ENCODE measurements around the gene INPP4A.

INPP4A gene

GRCh38 chr2:98563394-98563793, 118.7 kb downstream of the INPP4A start (continued):
- no peak for TF ChIP-seq TCF4 (CRISPR knock-in tag; IDR thresholded peaks at IDR 0.05; ENCODE audit: borderline replicate concordance)
- TF ChIP-seq ZNF565 (CRISPR knock-in tag; conservative IDR thresholded peaks at IDR 0.05; ENCODE audit: low read depth): no peak
- no peak for TF ChIP-seq ISL1 (CRISPR knock-in tag; IDR thresholded peaks at IDR 0.05)
- TF ChIP-seq TOX (CRISPR knock-in tag; IDR thresholded peaks at IDR 0.05; ENCODE audit: borderline replicate concordance): no peak
- TF ChIP-seq SNAI2 (CRISPR knock-in tag; IDR thresholded peaks at IDR 0.05): no peak
- no peak for TF ChIP-seq GLIS3 (CRISPR knock-in tag; IDR thresholded peaks at IDR 0.05)
- TF ChIP-seq RARB (CRISPR knock-in tag; IDR thresholded peaks at IDR 0.05): no peak
- no peak for TF ChIP-seq OSR1 (CRISPR knock-in tag; IDR thresholded peaks at IDR 0.05)
- no peak for TF ChIP-seq ZFP3 (CRISPR knock-in tag; IDR thresholded peaks at IDR 0.05)
- no peak for TF ChIP-seq ZNF70 (CRISPR knock-in tag; IDR thresholded peaks at IDR 0.05)
- TF ChIP-seq ZFP30 (CRISPR knock-in tag; IDR thresholded peaks at IDR 0.05): no peak
- TF ChIP-seq ARNTL (CRISPR knock-in tag; IDR thresholded peaks at IDR 0.05; ENCODE audit: borderline replicate concordance, low read depth): no peak
- TF ChIP-seq ZC3H10 (CRISPR knock-in tag; IDR thresholded peaks at IDR 0.05): no peak

- ATAC-seq: no peak
- no peak for TF ChIP-seq PPARA (CRISPR knock-in tag; IDR thresholded peaks at IDR 0.05; ENCODE audit: borderline replicate concordance)
Observed at GRCh38 chr2:98564541-98565132, 120.0 kb downstream of the INPP4A start.

DNA sequence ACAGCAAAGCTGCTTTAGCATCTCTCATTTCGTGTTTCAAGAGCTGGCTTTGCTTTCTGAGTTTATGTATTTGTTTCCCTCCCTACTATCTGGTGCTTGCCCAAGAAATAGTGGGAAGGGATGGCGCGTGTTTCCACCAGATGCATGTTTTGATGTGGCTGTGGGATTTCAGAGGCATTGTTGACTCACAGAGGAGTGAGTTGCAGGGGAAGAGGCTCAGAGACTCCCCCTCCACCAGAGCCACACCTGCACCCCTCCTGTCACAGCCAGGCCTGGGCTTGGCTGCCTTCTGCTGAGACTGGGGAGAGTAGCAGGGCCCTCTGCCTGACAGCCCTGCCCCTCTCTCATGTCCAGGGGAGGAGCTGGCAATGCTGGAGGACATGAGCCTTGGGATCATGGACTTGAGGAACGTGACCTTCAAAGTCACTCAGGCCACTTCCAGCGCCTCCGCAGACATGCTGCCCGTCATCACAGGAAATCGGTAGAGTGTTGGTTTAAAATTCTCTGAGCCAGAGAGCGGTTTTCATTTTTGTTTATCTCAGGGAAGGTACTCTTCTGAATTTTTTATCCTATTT, 120.7 kb downstream of the INPP4A start:
- TF ChIP-seq OSR1 (CRISPR knock-in tag; IDR thresholded peaks at IDR 0.05): no peak
- no peak for TF ChIP-seq TOX (CRISPR knock-in tag; IDR thresholded peaks at IDR 0.05; ENCODE audit: borderline replicate concordance)
- no peak for TF ChIP-seq ZFP30 (CRISPR knock-in tag; IDR thresholded peaks at IDR 0.05)
- TF ChIP-seq ESRRG (CRISPR knock-in tag; IDR thresholded peaks at IDR 0.05): no peak
- TF ChIP-seq CSDC2 (CRISPR knock-in tag; IDR thresholded peaks at IDR 0.05): no peak
- no peak for TF ChIP-seq ZNF565 (CRISPR knock-in tag; conservative IDR thresholded peaks at IDR 0.05; ENCODE audit: low read depth)
- TF ChIP-seq TCF4 (CRISPR knock-in tag; IDR thresholded peaks at IDR 0.05; ENCODE audit: borderline replicate concordance): no peak
- no peak for ATAC-seq

- TF ChIP-seq ZC3H10 (CRISPR knock-in tag; IDR thresholded peaks at IDR 0.05) (no peak), BACH2 (CRISPR knock-in tag; IDR thresholded peaks at IDR 0.05; ENCODE audit: borderline replicate concordance) (no peak), PPARA (CRISPR knock-in tag; IDR thresholded peaks at IDR 0.05; ENCODE audit: borderline replicate concordance) (no peak), TSHZ2 (CRISPR knock-in tag; IDR thresholded peaks at IDR 0.05) (no peak), ZNF565 (CRISPR knock-in tag; conservative IDR thresholded peaks at IDR 0.05; ENCODE audit: low read depth) (no peak), ISL1 (CRISPR knock-in tag; IDR thresholded peaks at IDR 0.05) (no peak), ESRRG (CRISPR knock-in tag; IDR thresholded peaks at IDR 0.05) (no peak), GLIS3 (CRISPR knock-in tag; IDR thresholded peaks at IDR 0.05) (no peak)
- TF ChIP-seq, protein P1, sequence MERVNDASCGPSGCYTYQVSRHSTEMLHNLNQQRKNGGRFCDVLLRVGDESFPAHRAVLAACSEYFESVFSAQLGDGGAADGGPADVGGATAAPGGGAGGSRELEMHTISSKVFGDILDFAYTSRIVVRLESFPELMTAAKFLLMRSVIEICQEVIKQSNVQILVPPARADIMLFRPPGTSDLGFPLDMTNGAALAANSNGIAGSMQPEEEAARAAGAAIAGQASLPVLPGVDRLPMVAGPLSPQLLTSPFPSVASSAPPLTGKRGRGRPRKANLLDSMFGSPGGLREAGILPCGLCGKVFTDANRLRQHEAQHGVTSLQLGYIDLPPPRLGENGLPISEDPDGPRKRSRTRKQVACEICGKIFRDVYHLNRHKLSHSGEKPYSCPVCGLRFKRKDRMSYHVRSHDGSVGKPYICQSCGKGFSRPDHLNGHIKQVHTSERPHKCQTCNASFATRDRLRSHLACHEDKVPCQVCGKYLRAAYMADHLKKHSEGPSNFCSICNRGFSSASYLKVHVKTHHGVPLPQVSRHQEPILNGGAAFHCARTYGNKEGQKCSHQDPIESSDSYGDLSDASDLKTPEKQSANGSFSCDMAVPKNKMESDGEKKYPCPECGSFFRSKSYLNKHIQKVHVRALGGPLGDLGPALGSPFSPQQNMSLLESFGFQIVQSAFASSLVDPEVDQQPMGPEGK (CRISPR knock-in tag; IDR thresholded peaks at IDR 0.05; ENCODE audit: borderline replicate concordance): no peak
- TF ChIP-seq, protein P2, sequence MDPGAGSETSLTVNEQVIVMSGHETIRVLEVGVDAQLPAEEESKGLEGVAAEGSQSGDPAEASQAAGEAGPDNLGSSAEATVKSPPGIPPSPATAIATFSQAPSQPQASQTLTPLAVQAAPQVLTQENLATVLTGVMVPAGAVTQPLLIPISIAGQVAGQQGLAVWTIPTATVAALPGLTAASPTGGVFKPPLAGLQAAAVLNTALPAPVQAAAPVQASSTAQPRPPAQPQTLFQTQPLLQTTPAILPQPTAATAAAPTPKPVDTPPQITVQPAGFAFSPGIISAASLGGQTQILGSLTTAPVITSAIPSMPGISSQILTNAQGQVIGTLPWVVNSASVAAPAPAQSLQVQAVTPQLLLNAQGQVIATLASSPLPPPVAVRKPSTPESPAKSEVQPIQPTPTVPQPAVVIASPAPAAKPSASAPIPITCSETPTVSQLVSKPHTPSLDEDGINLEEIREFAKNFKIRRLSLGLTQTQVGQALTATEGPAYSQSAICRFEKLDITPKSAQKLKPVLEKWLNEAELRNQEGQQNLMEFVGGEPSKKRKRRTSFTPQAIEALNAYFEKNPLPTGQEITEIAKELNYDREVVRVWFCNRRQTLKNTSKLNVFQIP (CRISPR knock-in tag; IDR thresholded peaks at IDR 0.05; ENCODE audit: borderline replicate concordance, low read depth): no peak
Observed at GRCh38 chr2:98565941-98566340, 121.3 kb downstream of the INPP4A start.

More at GRCh38 chr2:98565941-98566340, 121.3 kb downstream of the INPP4A start:
- no peak for ATAC-seq

Data from SK-N-SH treated with all-trans-retinoic acid at 6 μM for 48 hours (cell line).